Measurements from ENCODE around the gene SPAST. TPM values are rescaled to one million over a fixed set of nuclear protein-coding genes. Genes with fewer than 3 reads are reported as not detected.
"Not testable (repeated sequence)": the region's sequence is repeated elsewhere in the genome, so short reads cannot be mapped to it uniquely, and the experiment has no call there.

Gene SPAST
- total RNA-seq, 1 donor from 2014 or later, result 33.8 TPM

DNA sequence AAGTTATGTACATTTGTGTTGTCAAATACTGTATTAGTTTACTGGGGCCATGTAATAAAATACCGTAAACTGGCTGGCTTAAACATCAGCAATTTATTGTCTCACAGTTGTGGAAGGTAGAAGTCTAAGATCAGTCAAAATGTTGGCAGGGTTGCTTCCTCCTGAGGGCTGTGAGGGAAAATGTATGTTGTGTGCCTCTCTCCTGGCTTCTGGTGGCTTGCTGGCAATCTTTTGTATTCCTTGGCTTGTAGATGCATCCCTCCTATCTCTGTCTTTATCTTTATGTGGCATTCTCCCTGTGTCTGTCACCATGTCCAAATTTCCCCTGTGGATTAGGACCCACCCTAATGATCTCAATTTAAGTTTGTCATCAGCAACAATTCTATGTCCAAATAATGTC lies 65.3 kb downstream of the SPAST start:
- Mint-ChIP-seq H3K4me3 (ENCODE audit: unreplicated experiment) (no peak overlapping the region), H3K36me3 (ENCODE audit: low read depth, unreplicated experiment) (peaks cover 12% of the 10 kb centered on the region), H3K4me1 (ENCODE audit: unreplicated experiment) (no peaks in the 10 kb centered on the region), H3K27me3 (ENCODE audit: unreplicated experiment) (no peaks in the 10 kb centered on the region), H3K27ac (ENCODE audit: unreplicated experiment) (no peak overlapping the region), H3K9me3 (ENCODE audit: unreplicated experiment) (no peaks in the 10 kb centered on the region)
- DNase-seq (ENCODE audit: low spot score), result no peak
- TF ChIP-seq, protein P1, sequence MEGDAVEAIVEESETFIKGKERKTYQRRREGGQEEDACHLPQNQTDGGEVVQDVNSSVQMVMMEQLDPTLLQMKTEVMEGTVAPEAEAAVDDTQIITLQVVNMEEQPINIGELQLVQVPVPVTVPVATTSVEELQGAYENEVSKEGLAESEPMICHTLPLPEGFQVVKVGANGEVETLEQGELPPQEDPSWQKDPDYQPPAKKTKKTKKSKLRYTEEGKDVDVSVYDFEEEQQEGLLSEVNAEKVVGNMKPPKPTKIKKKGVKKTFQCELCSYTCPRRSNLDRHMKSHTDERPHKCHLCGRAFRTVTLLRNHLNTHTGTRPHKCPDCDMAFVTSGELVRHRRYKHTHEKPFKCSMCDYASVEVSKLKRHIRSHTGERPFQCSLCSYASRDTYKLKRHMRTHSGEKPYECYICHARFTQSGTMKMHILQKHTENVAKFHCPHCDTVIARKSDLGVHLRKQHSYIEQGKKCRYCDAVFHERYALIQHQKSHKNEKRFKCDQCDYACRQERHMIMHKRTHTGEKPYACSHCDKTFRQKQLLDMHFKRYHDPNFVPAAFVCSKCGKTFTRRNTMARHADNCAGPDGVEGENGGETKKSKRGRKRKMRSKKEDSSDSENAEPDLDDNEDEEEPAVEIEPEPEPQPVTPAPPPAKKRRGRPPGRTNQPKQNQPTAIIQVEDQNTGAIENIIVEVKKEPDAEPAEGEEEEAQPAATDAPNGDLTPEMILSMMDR (IDR thresholded peaks at IDR 0.05; ENCODE audit: unreplicated experiment), result no peak

DNA sequence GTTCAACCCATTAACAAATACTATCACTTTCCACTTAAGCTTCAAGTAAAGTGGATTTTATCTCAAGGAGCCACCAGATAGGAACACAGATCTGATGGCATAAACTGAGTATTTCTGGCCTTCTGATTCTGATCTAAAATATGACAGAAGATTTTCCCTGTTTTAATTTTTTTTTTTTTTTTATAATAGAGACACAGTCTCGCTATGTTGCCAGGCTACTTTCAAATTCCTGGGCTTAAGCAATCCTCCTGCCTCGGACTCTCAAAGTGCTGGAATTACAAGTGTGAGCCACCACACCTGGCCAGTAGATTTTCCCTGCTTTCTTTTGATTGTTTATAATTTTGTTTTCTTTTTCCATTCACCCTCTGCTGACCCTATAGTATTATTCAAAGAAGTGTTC lies 65.7 kb downstream of the SPAST start:
- H3K9me3 Mint-ChIP-seq (ENCODE audit: unreplicated experiment), result no peaks in the 10 kb centered on the region
- peaks cover 9% of the 10 kb centered on the region for H3K36me3 Mint-ChIP-seq (ENCODE audit: low read depth, unreplicated experiment)
- no peak overlapping the region for H3K4me3 Mint-ChIP-seq (ENCODE audit: unreplicated experiment)
- no peaks in the 10 kb centered on the region for H3K27me3 Mint-ChIP-seq (ENCODE audit: unreplicated experiment)
- DNase-seq (ENCODE audit: low spot score), result no peak
- TF ChIP-seq, protein P1 (IDR thresholded peaks at IDR 0.05; ENCODE audit: unreplicated experiment), result no peak
- no peaks in the 10 kb centered on the region for H3K4me1 Mint-ChIP-seq (ENCODE audit: unreplicated experiment)
- no peak overlapping the region for H3K27ac Mint-ChIP-seq (ENCODE audit: unreplicated experiment)

DNA sequence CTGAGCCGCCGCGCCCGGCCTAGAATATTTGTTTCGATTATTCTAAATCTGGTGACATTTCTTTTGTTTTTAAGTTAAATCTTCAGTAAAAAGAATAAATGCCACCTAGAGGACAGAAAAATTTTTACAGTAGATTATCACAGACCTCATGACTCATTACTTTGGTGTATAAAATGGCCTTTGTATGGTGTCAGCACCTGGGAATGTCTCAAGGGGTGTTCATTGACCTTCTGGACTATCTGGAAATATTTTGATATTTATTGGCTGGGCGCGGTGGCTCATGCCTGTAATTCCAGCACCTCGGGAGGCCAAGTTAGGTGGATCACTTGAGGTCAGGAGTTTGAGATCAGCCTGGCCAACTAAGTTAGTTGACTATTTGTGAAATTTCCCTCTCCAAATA lies 72.1 kb downstream of the SPAST start:
- Mint-ChIP-seq H3K27ac (ENCODE audit: unreplicated experiment) (no peak overlapping the region), H3K4me1 (ENCODE audit: unreplicated experiment) (no peaks in the 10 kb centered on the region), H3K4me3 (ENCODE audit: unreplicated experiment) (no peak overlapping the region), H3K36me3 (ENCODE audit: low read depth, unreplicated experiment) (peaks cover 13% of the 10 kb centered on the region), H3K27me3 (ENCODE audit: unreplicated experiment) (no peaks in the 10 kb centered on the region), H3K9me3 (ENCODE audit: unreplicated experiment) (no peaks in the 10 kb centered on the region)
- TF ChIP-seq, protein P1 (IDR thresholded peaks at IDR 0.05; ENCODE audit: unreplicated experiment), result peak; percentile 48
- no peak for DNase-seq (ENCODE audit: low spot score)

DNA sequence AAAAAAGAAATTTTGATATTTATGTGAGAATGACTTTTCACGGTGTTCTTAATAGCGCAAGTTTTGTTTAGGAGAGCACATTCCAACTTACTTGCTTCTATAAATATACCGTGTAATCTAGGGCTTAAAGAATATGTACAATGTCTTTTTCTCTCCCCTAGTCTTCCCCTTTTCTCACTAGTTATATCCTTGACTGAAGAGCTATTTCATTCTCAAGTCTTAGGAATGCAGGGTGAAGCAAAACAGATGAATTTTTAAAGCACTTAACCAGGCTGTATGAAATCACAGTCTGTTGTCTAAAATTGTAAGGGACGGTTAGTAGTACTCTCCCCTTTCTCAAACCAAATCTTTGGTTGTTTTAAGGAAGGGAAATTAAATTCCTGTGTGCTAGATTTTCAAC lies 72.7 kb downstream of the SPAST start:
- Mint-ChIP-seq H3K9me3 (ENCODE audit: unreplicated experiment) (no peaks in the 10 kb centered on the region), H3K27me3 (ENCODE audit: unreplicated experiment) (no peaks in the 10 kb centered on the region), H3K27ac (ENCODE audit: unreplicated experiment) (no peak overlapping the region), H3K36me3 (ENCODE audit: low read depth, unreplicated experiment) (peaks cover 14% of the 10 kb centered on the region), H3K4me3 (ENCODE audit: unreplicated experiment) (no peak overlapping the region), H3K4me1 (ENCODE audit: unreplicated experiment) (no peaks in the 10 kb centered on the region)
- TF ChIP-seq, protein P1 (IDR thresholded peaks at IDR 0.05; ENCODE audit: unreplicated experiment), result no peak
- DNase-seq (ENCODE audit: low spot score), result no peak

DNA sequence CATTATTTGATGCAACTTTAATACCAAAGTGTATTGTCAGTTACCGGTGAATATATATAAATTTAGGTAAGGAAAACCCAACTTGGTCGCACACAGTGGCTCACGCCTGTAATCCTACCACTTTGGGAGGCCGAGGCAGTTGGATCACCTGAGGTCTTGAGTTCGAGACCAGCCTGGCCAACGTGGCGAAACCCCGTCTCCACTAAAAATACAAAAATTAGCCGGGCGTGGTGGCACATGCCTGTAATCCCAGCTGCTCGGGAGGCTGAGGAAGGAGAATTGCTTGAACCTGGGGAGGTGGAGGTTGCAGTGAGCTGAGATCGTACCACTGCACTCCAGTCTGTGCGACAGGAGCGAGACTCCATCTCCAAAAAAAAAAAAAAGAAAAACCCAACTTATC lies 88.2 kb downstream of the SPAST start:
- not testable (repeated sequence) for H3K36me3 Mint-ChIP-seq (ENCODE audit: low read depth, unreplicated experiment); H3K4me3 Mint-ChIP-seq (ENCODE audit: unreplicated experiment); H3K9me3 Mint-ChIP-seq (ENCODE audit: unreplicated experiment); H3K27ac Mint-ChIP-seq (ENCODE audit: unreplicated experiment); H3K27me3 Mint-ChIP-seq (ENCODE audit: unreplicated experiment); DNase-seq (ENCODE audit: low spot score); H3K4me1 Mint-ChIP-seq (ENCODE audit: unreplicated experiment)

DNA sequence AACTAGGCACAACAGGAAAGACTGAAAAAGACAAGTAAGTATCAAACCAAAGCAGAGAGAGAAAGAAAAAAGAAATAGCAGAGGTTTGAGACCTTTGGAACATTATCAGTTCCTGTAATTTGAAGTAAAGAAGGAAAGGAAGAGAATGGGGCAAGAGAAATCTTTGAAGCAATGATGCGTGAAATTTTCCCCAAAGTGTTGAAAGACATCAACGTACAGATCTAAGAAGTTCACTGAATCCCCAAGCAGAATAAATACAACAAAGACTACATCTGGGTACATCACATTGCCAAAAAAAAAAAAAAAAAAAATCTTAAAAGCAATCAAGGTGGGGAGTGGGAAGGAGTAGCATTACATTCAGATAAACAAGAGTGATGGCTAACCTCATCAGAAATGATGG lies 96.3 kb downstream of the SPAST start:
- Mint-ChIP-seq H3K9me3 (ENCODE audit: unreplicated experiment) (no peaks in the 10 kb centered on the region), H3K27ac (ENCODE audit: unreplicated experiment) (no peak overlapping the region), H3K27me3 (ENCODE audit: unreplicated experiment) (no peaks in the 10 kb centered on the region), H3K4me3 (ENCODE audit: unreplicated experiment) (no peak overlapping the region), H3K4me1 (ENCODE audit: unreplicated experiment) (peaks cover 2% of the 10 kb centered on the region), H3K36me3 (ENCODE audit: low read depth, unreplicated experiment) (no peaks in the 10 kb centered on the region)
- DNase-seq (ENCODE audit: low spot score), result no peak
- TF ChIP-seq, protein P1 (IDR thresholded peaks at IDR 0.05; ENCODE audit: unreplicated experiment), result no peak
